Measurements from ENCODE around the gene FOXK2.

The FOXK2 gene

DNA sequence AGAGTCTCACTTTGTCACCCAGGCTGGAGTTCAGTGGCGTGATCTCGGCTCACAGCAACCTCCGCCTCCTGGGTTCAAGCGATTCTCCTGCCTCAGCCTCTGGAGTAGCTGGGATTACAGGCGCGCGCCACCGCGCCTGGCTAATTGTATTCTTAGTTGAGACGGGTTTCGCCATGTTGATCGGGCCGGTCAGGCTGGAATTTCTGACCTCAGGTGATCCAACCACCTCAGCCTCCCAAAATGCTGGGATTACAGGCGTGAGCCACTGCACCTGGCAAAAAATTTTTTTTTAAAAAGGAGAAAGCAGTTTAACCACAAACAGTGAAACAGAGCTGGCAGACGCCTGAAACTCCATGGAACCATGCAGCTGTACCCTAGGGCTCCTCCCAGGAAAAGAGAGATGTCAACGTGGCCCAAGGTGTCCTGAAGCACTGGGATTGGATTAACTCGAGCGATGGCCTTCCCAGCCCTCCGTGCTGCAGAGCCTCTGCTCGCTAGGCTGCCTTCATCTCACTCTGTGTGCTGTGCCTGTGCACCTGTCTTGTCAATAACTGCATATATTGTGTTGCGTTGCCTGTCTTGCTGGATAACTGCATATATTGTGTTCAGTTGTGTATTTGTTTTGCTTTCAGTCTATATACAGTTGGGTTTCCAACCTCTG lies 29.6 kb upstream of the FOXK2 start:
- TF ChIP-seq, protein P1, sequence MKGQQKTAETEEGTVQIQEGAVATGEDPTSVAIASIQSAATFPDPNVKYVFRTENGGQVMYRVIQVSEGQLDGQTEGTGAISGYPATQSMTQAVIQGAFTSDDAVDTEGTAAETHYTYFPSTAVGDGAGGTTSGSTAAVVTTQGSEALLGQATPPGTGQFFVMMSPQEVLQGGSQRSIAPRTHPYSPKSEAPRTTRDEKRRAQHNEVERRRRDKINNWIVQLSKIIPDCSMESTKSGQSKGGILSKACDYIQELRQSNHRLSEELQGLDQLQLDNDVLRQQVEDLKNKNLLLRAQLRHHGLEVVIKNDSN (IDR thresholded peaks at IDR 0.05): no peak
- TF ChIP-seq CREB1 (IDR thresholded peaks at IDR 0.05; ENCODE audit: low read depth) (no peak), YY1 (IDR thresholded peaks at IDR 0.05; ENCODE audit: low read depth) (no peak), EGR1 (IDR thresholded peaks at IDR 0.05) (no peak), TEAD4 (IDR thresholded peaks at IDR 0.05) (no peak), FOXM1 (IDR thresholded peaks at IDR 0.05; ENCODE audit: borderline replicate concordance, low read depth) (no peak), RAD21 (IDR thresholded peaks at IDR 0.05; ENCODE audit: low read depth) (no peak), EP300 (IDR thresholded peaks at IDR 0.05; ENCODE audit: borderline replicate concordance) (no peak), NFIC (IDR thresholded peaks at IDR 0.05) (no peak), TAF1 (IDR thresholded peaks at IDR 0.05; ENCODE audit: low read depth) (no peak), ZBTB7A (IDR thresholded peaks at IDR 0.05; ENCODE audit: low read depth) (no peak), TCF12 (IDR thresholded peaks at IDR 0.05; ENCODE audit: low read depth) (no peak), CEBPB (IDR thresholded peaks at IDR 0.05) (no peak)
- TF ChIP-seq, protein P2, sequence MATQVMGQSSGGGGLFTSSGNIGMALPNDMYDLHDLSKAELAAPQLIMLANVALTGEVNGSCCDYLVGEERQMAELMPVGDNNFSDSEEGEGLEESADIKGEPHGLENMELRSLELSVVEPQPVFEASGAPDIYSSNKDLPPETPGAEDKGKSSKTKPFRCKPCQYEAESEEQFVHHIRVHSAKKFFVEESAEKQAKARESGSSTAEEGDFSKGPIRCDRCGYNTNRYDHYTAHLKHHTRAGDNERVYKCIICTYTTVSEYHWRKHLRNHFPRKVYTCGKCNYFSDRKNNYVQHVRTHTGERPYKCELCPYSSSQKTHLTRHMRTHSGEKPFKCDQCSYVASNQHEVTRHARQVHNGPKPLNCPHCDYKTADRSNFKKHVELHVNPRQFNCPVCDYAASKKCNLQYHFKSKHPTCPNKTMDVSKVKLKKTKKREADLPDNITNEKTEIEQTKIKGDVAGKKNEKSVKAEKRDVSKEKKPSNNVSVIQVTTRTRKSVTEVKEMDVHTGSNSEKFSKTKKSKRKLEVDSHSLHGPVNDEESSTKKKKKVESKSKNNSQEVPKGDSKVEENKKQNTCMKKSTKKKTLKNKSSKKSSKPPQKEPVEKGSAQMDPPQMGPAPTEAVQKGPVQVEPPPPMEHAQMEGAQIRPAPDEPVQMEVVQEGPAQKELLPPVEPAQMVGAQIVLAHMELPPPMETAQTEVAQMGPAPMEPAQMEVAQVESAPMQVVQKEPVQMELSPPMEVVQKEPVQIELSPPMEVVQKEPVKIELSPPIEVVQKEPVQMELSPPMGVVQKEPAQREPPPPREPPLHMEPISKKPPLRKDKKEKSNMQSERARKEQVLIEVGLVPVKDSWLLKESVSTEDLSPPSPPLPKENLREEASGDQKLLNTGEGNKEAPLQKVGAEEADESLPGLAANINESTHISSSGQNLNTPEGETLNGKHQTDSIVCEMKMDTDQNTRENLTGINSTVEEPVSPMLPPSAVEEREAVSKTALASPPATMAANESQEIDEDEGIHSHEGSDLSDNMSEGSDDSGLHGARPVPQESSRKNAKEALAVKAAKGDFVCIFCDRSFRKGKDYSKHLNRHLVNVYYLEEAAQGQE (IDR thresholded peaks at IDR 0.05; ENCODE audit: low read depth): no peak
- TF ChIP-seq, protein P3, sequence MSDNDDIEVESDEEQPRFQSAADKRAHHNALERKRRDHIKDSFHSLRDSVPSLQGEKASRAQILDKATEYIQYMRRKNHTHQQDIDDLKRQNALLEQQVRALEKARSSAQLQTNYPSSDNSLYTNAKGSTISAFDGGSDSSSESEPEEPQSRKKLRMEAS (IDR thresholded peaks at IDR 0.05): no peak

DNA sequence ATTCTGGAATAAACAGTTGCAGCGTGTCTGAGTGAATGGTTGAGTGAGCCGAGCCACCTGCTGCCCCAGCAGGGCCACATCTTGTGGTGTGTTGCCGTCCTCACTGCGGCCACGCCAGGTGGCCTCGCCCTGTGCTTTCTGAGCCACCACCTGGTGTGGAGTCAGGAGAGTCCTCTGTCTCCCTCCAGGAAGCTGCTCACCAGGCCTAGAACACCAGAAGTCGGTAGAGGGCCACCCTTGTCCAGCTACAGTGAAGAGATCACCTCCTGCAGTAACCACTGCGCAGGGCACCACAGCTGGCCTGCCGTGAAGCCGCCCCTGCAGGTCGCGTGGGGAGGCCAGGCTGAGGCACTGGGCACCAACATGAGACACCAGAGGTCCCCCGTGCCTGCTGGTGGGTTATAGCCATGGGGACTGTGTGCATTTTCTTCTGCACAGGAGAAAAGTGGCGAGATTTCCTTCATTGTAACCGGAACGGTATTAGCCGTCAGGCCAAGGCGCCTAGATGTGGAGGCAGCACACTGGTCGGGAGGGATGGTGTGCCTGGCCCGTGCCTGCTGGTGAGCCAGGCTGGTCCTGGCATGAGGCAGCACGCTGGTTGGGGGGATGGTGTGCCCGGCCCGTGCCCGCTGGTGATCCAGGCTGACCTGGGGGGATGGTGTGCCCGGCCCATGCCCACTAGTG lies 28.9 kb upstream of the FOXK2 start:
- TF ChIP-seq CREB1 (IDR thresholded peaks at IDR 0.05; ENCODE audit: low read depth) (no peak), TAF1 (IDR thresholded peaks at IDR 0.05; ENCODE audit: low read depth) (no peak), NFIC (IDR thresholded peaks at IDR 0.05) (no peak), ZBTB7A (IDR thresholded peaks at IDR 0.05; ENCODE audit: low read depth) (no peak), TCF12 (IDR thresholded peaks at IDR 0.05; ENCODE audit: low read depth) (no peak), CEBPB (IDR thresholded peaks at IDR 0.05) (no peak)
- TF ChIP-seq, protein P2 (IDR thresholded peaks at IDR 0.05; ENCODE audit: low read depth): no peak

DNA sequence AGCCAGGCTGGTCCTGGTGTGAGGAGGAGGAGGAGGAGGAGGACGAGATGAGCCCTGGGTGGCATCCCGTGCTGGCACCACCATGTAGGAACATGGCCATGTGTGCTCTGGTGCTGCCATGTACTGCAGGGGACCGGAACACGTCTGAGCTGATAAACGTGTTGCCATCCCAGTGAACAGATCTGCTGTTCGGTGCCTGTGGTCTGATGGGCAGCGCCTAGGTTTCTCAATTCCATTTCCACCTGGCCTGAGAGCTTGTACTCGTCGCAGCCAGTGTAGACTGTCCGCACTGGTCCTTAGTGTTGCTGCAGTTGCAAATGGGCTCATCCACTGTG lies 28.4 kb upstream of the FOXK2 start:
- no peak for TF ChIP-seq EP300 (IDR thresholded peaks at IDR 0.05; ENCODE audit: borderline replicate concordance)
- TF ChIP-seq ZBTB7A (IDR thresholded peaks at IDR 0.05; ENCODE audit: low read depth): no peak
- TF ChIP-seq NFIC (IDR thresholded peaks at IDR 0.05): no peak
- TF ChIP-seq, protein P3 (IDR thresholded peaks at IDR 0.05): no peak
- no peak for TF ChIP-seq RAD21 (IDR thresholded peaks at IDR 0.05; ENCODE audit: low read depth)

DNA sequence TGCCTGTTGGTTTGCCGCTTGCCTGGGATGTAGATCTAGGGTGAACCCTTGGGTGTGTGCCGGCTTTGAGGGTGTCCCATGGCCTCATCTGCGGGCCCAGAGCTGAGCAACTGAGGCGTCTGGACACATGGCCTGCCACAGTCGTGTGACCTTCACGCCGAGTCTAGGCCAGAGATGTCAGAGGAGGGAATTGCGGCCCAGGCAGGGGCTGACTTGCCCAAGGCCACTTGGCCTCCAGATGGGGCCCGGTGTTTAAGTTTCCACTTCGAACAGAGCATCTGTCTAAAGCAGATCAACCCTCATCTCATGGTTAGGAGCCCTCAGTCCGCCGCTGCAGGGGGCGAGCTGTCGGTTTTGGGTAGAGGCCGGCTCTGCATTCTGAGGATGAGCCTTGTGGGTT lies 28.0 kb upstream of the FOXK2 start:
- TF ChIP-seq TEAD4 (IDR thresholded peaks at IDR 0.05) (no peak), YY1 (IDR thresholded peaks at IDR 0.05; ENCODE audit: low read depth) (no peak), CEBPB (IDR thresholded peaks at IDR 0.05) (no peak), ZBTB7A (IDR thresholded peaks at IDR 0.05; ENCODE audit: low read depth) (no peak), EP300 (IDR thresholded peaks at IDR 0.05; ENCODE audit: borderline replicate concordance) (no peak)
- TF ChIP-seq, protein P3 (IDR thresholded peaks at IDR 0.05): no peak

DNA sequence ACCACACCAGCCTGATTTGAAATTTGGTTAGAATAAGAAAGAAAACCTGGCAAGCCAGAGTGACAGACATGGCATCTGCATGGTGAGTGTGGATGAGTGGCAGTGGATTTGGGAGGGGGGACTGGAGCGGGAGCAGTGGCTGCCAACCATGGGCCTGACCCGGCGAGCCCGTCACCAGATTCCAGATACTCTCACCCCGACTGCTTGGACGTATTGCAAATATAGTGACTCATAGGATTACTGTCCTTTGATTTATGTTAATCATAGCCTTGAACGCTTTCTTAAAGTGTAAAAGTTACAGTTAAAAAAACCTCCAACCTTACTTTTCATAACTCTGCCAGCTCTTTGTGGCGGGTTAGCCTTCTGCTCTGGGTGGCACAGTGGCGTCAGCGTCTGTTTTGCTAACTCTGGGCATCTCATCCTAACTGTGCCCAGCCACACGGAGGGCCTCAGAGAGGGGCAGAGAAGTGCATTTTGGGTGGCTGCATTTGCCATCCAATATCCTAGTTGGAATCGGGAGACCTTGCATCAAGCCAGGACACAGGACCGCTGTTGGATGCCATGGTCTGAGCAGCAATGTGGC lies 26.8 kb upstream of the FOXK2 start:
- TF ChIP-seq CEBPB (IDR thresholded peaks at IDR 0.05) (no peak), TEAD4 (IDR thresholded peaks at IDR 0.05) (no peak), NFIC (IDR thresholded peaks at IDR 0.05) (no peak), EP300 (IDR thresholded peaks at IDR 0.05; ENCODE audit: borderline replicate concordance) (no peak), TCF12 (IDR thresholded peaks at IDR 0.05; ENCODE audit: low read depth) (no peak), CREB1 (IDR thresholded peaks at IDR 0.05; ENCODE audit: low read depth) (no peak), FOXM1 (IDR thresholded peaks at IDR 0.05; ENCODE audit: borderline replicate concordance, low read depth) (no peak), TAF1 (IDR thresholded peaks at IDR 0.05; ENCODE audit: low read depth) (no peak), EGR1 (IDR thresholded peaks at IDR 0.05) (no peak), RAD21 (IDR thresholded peaks at IDR 0.05; ENCODE audit: low read depth) (no peak), YY1 (IDR thresholded peaks at IDR 0.05; ENCODE audit: low read depth) (no peak), ZBTB7A (IDR thresholded peaks at IDR 0.05; ENCODE audit: low read depth) (no peak)
- TF ChIP-seq, protein P2 (IDR thresholded peaks at IDR 0.05; ENCODE audit: low read depth): no peak
- TF ChIP-seq, protein P1 (IDR thresholded peaks at IDR 0.05): no peak
- TF ChIP-seq, protein P3 (IDR thresholded peaks at IDR 0.05): no peak
